ENCODE measurements around the gene KCNIP1.

- TF ChIP-seq CTCF (IDR thresholded peaks at IDR 0.05): no peak
- TF ChIP-seq POLR2AphosphoS5 (IDR thresholded peaks at IDR 0.05): no peak
- no peak for TF ChIP-seq POLR2A (IDR thresholded peaks at IDR 0.05)
Measured at GRCh38 chr5:170617533-170618490, 114.0 kb downstream of the KCNIP1 start.

Measured in stomach (tissue), 4 donors.